NOMO-1 treated with DMSO at 0.1 percent for 48 hours (cell line): Measurements from ENCODE around the gene SLC38A4.

ENCODE experiments used
- DNase-seq: peaks from one replicate; lab custom pipeline; 2025; ENCODE audit not compliant: unreplicated experiment; lab: John Stamatoyannopoulos, UW

SLC38A4 gene

DNA sequence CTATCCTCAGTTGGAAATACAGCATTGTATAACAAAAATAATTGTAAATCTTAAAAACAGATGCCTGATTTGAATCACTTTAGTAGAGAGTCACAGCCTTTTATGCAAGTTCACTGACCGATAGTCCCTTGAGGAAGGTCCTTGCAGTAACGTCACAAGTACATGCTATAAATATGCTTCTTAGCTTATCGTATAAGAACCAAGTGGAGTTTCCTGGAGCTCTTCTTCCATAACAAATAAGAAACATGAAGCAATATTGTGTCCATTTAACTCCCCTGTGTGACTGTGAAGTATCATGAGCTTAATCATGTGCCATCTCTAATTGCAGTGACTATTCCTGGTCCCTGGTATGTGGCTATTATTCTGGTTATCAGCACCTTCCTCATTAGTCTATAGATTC, 107.9 kb downstream of the SLC38A4 start:
- no peak for DNase-seq

- no peak for DNase-seq
Observed at GRCh38 chr12:46717159-46717558, 108.6 kb downstream of the SLC38A4 start.
